ENCODE measurements around the gene KLK12.

DNA sequence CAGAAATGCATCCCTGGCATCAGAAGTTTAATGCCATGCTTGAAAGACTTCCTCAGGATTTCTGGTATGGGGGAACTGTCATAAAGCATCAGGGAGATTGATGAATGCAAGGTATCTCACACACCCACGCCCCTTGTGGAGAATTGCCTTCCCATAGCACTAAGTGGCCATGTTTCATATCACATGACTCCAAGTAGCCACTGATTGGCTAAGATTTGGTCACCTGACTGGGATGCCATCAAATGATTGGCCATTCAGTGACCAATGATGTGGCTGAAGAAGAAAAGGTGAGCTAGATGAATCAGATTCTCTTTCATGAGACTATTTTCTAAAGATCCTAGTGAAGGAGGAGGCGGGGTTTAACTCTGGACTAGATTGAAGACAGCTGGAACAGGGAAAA lies 40.7 kb downstream of the KLK12 start:
- no peak for TF ChIP-seq POLR2AphosphoS5 (IDR thresholded peaks at IDR 0.05; ENCODE audit: low read depth, low read length)
- TF ChIP-seq, protein P1, sequence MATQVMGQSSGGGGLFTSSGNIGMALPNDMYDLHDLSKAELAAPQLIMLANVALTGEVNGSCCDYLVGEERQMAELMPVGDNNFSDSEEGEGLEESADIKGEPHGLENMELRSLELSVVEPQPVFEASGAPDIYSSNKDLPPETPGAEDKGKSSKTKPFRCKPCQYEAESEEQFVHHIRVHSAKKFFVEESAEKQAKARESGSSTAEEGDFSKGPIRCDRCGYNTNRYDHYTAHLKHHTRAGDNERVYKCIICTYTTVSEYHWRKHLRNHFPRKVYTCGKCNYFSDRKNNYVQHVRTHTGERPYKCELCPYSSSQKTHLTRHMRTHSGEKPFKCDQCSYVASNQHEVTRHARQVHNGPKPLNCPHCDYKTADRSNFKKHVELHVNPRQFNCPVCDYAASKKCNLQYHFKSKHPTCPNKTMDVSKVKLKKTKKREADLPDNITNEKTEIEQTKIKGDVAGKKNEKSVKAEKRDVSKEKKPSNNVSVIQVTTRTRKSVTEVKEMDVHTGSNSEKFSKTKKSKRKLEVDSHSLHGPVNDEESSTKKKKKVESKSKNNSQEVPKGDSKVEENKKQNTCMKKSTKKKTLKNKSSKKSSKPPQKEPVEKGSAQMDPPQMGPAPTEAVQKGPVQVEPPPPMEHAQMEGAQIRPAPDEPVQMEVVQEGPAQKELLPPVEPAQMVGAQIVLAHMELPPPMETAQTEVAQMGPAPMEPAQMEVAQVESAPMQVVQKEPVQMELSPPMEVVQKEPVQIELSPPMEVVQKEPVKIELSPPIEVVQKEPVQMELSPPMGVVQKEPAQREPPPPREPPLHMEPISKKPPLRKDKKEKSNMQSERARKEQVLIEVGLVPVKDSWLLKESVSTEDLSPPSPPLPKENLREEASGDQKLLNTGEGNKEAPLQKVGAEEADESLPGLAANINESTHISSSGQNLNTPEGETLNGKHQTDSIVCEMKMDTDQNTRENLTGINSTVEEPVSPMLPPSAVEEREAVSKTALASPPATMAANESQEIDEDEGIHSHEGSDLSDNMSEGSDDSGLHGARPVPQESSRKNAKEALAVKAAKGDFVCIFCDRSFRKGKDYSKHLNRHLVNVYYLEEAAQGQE (IDR thresholded peaks at IDR 0.05; ENCODE audit: insufficient read depth in 1 of 2, low read depth in 2 of 2, low read length in 2 of 2): no peak
- no peak for TF ChIP-seq FOXP2 (optimal IDR thresholded peaks at IDR 0.05; ENCODE audit: borderline replicate concordance, extremely low read depth, extremely low read length, insufficient read depth)
